Lower leg skin (tissue), 4 donors: ENCODE results near the gene NOP9. TPM values are rescaled to one million over a fixed set of nuclear protein-coding genes. Genes with fewer than 3 reads are reported as not detected.
A peak's percentile ranks its signal among the peaks of the same experiment; 100 is the strongest.

Experiments
- DNase-seq, 2 donors: peaks; one replicate each; pipeline ENCODE4 v3.0.0-alpha.2; 2019; ENCODE audit warnings: low spot score in 2 of 2
- H3K4me3 ChIP-seq: fragments of 200-600 bp; sonication (generic); 2 replicates; pipeline ENCODE4 v1.5.1; 2017; ENCODE audit warnings: mild to moderate bottlenecking, low read depth; ENCODE audit not compliant: poor library complexity, severe bottlenecking
- CTCF ChIP-seq, 3 donors: fragments of 450-650 bp; IDR thresholded peaks; one replicate each; pipeline ENCODE4 v1.5.1; 2016; ENCODE audit warnings: antibody characterized with exemption in 3 of 3, mild to moderate bottlenecking in 3 of 3, moderate library complexity in 2 of 3
- POLR2A ChIP-seq, 2 donors: fragments of 450-650 bp; IDR thresholded peaks; one replicate each; pipeline ENCODE4 v1.6.1; 2016 to 2017; ENCODE audit warnings: antibody characterized with exemption in 2 of 2, mild to moderate bottlenecking in 1 of 2, moderate library complexity in 1 of 2
- WGBS, 2 donors: methylation state at CpG; one replicate each; pipeline ENCODE4 v1.1.5; 2018; 5-methylcytosine and 5-hydroxymethylcytosine counted together
- intact Hi-C: fragments of 100-400 bp; cut with DNase I; formaldehyde crosslinking; loops from one replicate; pipeline ENCODE4 v1.15.0; 2023; ENCODE audit warnings: low total_unique reads
- total RNA-seq, 4 donors: library from RNA; depleted of rRNA; stranded (reverse); fragments of >200 nt; gene quantifications; one replicate each; pipeline ENCODE4 v1.1.0, GENCODE V29; 2016

The NOP9 gene
- total RNA-seq, 4 donors from 2014 or later = 13.8 to 20.4 (median 17.6) TPM

GRCh38 chr14:24330973-24331674 is 31.5 kb downstream of the NOP9 start:
- DNase-seq = no peak
- no peak overlapping the region for H3K4me3 ChIP-seq
- 94 to 96% methylated on average over 7 to 9 of the region's 10 CpGs for WGBS, 2 donors
- intact Hi-C loops = no loop called here
- TF ChIP-seq POLR2A (IDR thresholded peaks at IDR 0.05) = no peak
- TF ChIP-seq CTCF (IDR thresholded peaks at IDR 0.05) = no peak

GRCh38 chr14:24331731-24332267 is 32.1 kb downstream of the NOP9 start:
- TF ChIP-seq POLR2A (IDR thresholded peaks at IDR 0.05) (no peak), CTCF (IDR thresholded peaks at IDR 0.05) (no peak)
- WGBS, 2 donors = 47 to 62% methylated on average over 25 to 26 of the region's 26 CpGs
- intact Hi-C loops = loop anchor here (2.0 kb wide), 1 partner anchor 99 kb away; no protein-coding TSS in a partner anchor
- H3K4me3 ChIP-seq = no peak overlapping the region
- peak in 1 of 2 donors; percentile 84 for DNase-seq

- no peak overlapping the region for H3K4me3 ChIP-seq
- intact Hi-C loops = loop anchor here (2.0 kb wide), 1 partner anchor 98 kb away; no protein-coding TSS in a partner anchor
- 19 to 31% methylated on average over 21 to 49 of the region's 56 CpGs for WGBS, 2 donors
- DNase-seq = peak in 1 of 2 donors; percentile 91
- TF ChIP-seq POLR2A (IDR thresholded peaks at IDR 0.05) (no peak), CTCF (IDR thresholded peaks at IDR 0.05) (peak in 1 of 3 donors; percentile 86)
Observed at GRCh38 chr14:24332268-24332993, 32.8 kb downstream of the NOP9 start.

GRCh38 chr14:24334431-24335291 is 35.0 kb downstream of the NOP9 start, which contains the start of gene ADCY4:
Gene ADCY4, minus strand, starts transcription at chr14:24335071. Its CDS starts 419 bp downstream, at chr14:24334652.
- WGBS, 2 donors = 7 to 12% methylated on average over 42 to 57 of the region's 65 CpGs
- peak in 1 of 2 donors; percentile 91 for DNase-seq
- TF ChIP-seq POLR2A (IDR thresholded peaks at IDR 0.05) (no peak), CTCF (IDR thresholded peaks at IDR 0.05) (no peak)
- intact Hi-C loops = no loop called here
- H3K4me3 ChIP-seq = peak within 1 kb of the TSS; percentile 22

- TF ChIP-seq POLR2A (IDR thresholded peaks at IDR 0.05) = no peak
- no peak for TF ChIP-seq CTCF (IDR thresholded peaks at IDR 0.05)
- DNase-seq = peak in 1 of 2 donors; percentile 84
- intact Hi-C loops = no loop called here
- H3K4me3 ChIP-seq = no peak overlapping the region
- WGBS, 2 donors = 72 to 76% methylated on average over 12 of the region's 12 CpGs
Observed at GRCh38 chr14:24335461-24336171, 36.0 kb downstream of the NOP9 start.
